K562 (cell line): Measurements from ENCODE around the gene STX1B. TPM values are rescaled to one million over a fixed set of nuclear protein-coding genes. Genes with fewer than 3 reads are reported as not detected.

Source experiments
- ATF2 ChIP-seq: sonication (generic); formaldehyde crosslinking; IDR thresholded peaks from 2 replicates; pipeline ENCODE4 v1.8.1; 2022; ENCODE audit warnings: missing genetic modification reagents
- E2F5 ChIP-seq: sonication (generic); formaldehyde crosslinking; IDR thresholded peaks from 2 replicates; pipeline ENCODE4 v1.8.0; 2022; ENCODE audit warnings: mild to moderate bottlenecking, missing genetic modification reagents
- IRF2 ChIP-seq: sonication (generic); formaldehyde crosslinking; IDR thresholded peaks from 2 replicates; pipeline ENCODE4 v1.8.1; 2022; ENCODE audit warnings: mild to moderate bottlenecking, missing genetic modification reagents
- NCOA1 ChIP-seq: fragments of 450-650 bp; IDR thresholded peaks from 2 replicates; pipeline ENCODE4 v1.6.1; 2016; ENCODE audit warnings: low read depth
- SOX6 ChIP-seq: fragments of 450-650 bp; IDR thresholded peaks from 2 replicates; pipeline ENCODE4 v1.6.1; 2014; ENCODE audit warnings: mild to moderate bottlenecking
- SRF ChIP-seq, 2 experiments: fragments of 250-450, 450-650 bp in 1 of 2; sonication (Bioruptor Pico) in 1 of 2; sonication (generic) in 1 of 2; formaldehyde crosslinking; IDR thresholded peaks; 2 replicates each; pipeline versions ENCODE4 v1.5.0 to v1.5.1; 2020 to 2022; ENCODE audit warnings: mild to moderate bottlenecking in 1 of 2, missing genetic modification reagents in 1 of 2
- TEAD1 ChIP-seq, 2 experiments: fragments of 450-650 bp in 1 of 2; sonication (generic) in 1 of 2; formaldehyde crosslinking; IDR thresholded peaks; 2 replicates each; pipeline versions ENCODE4 v1.4.0 to v1.8.0; 2020 to 2022; ENCODE audit warnings: mild to moderate bottlenecking in 2 of 2, missing genetic modification reagents in 1 of 2
- TSHZ1 ChIP-seq: fragments of 250-450 bp; sonication (Bioruptor Pico); IDR thresholded peaks from 2 replicates; pipeline ENCODE4 v1.4.0; 2020; ENCODE audit warnings: mild to moderate bottlenecking, moderate library complexity
- ZFP36 ChIP-seq: fragments of 150-350 bp; IDR thresholded peaks from 2 replicates; pipeline ENCODE4 v1.6.1; 2018; ENCODE audit warnings: low read length, low read depth; ENCODE audit not compliant: partially characterized antibody
- ZNF41 ChIP-seq: fragments of 250-450 bp; sonication (Bioruptor Pico); conservative IDR thresholded peaks from 2 replicates; pipeline ENCODE4 v1.4.0; 2020; ENCODE audit warnings: mild to moderate bottlenecking
- polyA plus RNA-seq, 8 experiments: library from polyadenylated mRNA; depleted of rRNA in 4 of 8; stranded (reverse) in 5 of 8; unstranded in 3 of 8; fragments of >200 nt; fragmentation: Nextera tagmentation in 2 of 8; fragmentation: Illumina TruSeq in 1 of 8; extraction: Ambion mirVana in 2 of 8; extraction: Trizol in 1 of 8; gene quantifications; 2 replicates each; pipeline versions ENCODE4 v1.2.1 to v1.2.3, GENCODE V29; 2011 to 2014; ENCODE audit warnings: inconsistent platforms in 1 of 8, missing spikeins in 1 of 8
- total RNA-seq, 7 experiments: library from RNA; depleted of rRNA in 6 of 7; stranded (reverse); fragments of >200 nt in 6 of 7; fragmentation: Illumina TruSeq in 2 of 7; extraction: Trizol in 2 of 7; gene quantifications; 2 replicates each; pipeline versions ENCODE4 v1.2.1 to v1.2.3, GENCODE V29; 2011 to 2021; ENCODE audit warnings: low replicate concordance in 1 of 7
- TF ChIP-seq, protein P1 (sequence below): fragments of 250-450 bp; sonication (Bioruptor Pico); IDR thresholded peaks from 2 replicates; pipeline ENCODE4 v1.8.0; 2022; ENCODE audit warnings: inconsistent platforms, mild to moderate bottlenecking, moderate library complexity, borderline replicate concordance
- TF ChIP-seq, protein P2 (sequence below): fragments of 250-450 bp; sonication (Bioruptor Pico); IDR thresholded peaks from 2 replicates; pipeline ENCODE4 v1.5.0; 2020; ENCODE audit warnings: mild to moderate bottlenecking
- TF ChIP-seq, protein P3 (sequence below): fragments of 450-650 bp; IDR thresholded peaks from one replicate; pipeline ENCODE4 v1.6.1; 2018; ENCODE audit warnings: mild to moderate bottlenecking, moderate library complexity; ENCODE audit not compliant: partially characterized antibody

Gene STX1B
- total and polyA plus RNA-seq, 9 of the 15 experiments (the other 6 are each of a cell fraction or from before 2014, with no cell fraction given): 0.07 to 2.5 (median 0.86) TPM

- TF ChIP-seq, protein P1, sequence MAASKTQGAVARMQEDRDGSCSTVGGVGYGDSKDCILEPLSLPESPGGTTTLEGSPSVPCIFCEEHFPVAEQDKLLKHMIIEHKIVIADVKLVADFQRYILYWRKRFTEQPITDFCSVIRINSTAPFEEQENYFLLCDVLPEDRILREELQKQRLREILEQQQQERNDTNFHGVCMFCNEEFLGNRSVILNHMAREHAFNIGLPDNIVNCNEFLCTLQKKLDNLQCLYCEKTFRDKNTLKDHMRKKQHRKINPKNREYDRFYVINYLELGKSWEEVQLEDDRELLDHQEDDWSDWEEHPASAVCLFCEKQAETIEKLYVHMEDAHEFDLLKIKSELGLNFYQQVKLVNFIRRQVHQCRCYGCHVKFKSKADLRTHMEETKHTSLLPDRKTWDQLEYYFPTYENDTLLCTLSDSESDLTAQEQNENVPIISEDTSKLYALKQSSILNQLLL (CRISPR knock-in tag): no peak
- TF ChIP-seq SRF (CRISPR knock-in tag; IDR thresholded peaks at IDR 0.05): peak in 1 of 2 experiments; percentile 82; a peak in 1 of 4 replicates
- TF ChIP-seq ATF2 (CRISPR knock-in tag): no peak
- peak; percentile 12 to 17; a peak in 2 of 4 replicates for TF ChIP-seq TEAD1 (CRISPR knock-in tag; IDR thresholded peaks at IDR 0.05)
- TF ChIP-seq E2F5 (CRISPR knock-in tag): no peak
- peak; percentile 77; the same call in 1 of the 2 replicates for TF ChIP-seq SOX6
- TF ChIP-seq IRF2 (CRISPR knock-in tag): no peak
- TF ChIP-seq, protein P2, sequence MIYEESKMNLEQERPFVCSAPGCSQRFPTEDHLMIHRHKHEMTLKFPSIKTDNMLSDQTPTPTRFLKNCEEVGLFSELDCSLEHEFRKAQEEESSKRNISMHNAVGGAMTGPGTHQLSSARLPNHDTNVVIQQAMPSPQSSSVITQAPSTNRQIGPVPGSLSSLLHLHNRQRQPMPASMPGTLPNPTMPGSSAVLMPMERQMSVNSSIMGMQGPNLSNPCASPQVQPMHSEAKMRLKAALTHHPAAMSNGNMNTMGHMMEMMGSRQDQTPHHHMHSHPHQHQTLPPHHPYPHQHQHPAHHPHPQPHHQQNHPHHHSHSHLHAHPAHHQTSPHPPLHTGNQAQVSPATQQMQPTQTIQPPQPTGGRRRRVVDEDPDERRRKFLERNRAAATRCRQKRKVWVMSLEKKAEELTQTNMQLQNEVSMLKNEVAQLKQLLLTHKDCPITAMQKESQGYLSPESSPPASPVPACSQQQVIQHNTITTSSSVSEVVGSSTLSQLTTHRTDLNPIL (CRISPR knock-in tag): 0 out of 2 replicates have a peak, but pooled peaks have one; percentile 43
- no peak for TF ChIP-seq ZFP36
- no peak for TF ChIP-seq TSHZ1
- TF ChIP-seq, protein P3, sequence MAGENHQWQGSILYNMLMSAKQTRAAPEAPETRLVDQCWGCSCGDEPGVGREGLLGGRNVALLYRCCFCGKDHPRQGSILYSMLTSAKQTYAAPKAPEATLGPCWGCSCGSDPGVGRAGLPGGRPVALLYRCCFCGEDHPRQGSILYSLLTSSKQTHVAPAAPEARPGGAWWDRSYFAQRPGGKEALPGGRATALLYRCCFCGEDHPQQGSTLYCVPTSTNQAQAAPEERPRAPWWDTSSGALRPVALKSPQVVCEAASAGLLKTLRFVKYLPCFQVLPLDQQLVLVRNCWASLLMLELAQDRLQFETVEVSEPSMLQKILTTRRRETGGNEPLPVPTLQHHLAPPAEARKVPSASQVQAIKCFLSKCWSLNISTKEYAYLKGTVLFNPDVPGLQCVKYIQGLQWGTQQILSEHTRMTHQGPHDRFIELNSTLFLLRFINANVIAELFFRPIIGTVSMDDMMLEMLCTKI: no peak
- no peak; the same call in 1 of the 2 replicates for TF ChIP-seq ZNF41 (CRISPR knock-in tag)
- TF ChIP-seq NCOA1: peak; percentile 76; the same call in 1 of the 2 replicates
Measured at GRCh38 chr16:30949650-30950515, 60.6 kb downstream of the STX1B start (continued).
